GM12878 (cell line): ENCODE measurements around the gene UNC119B. TPM values are rescaled to one million over a fixed set of nuclear protein-coding genes. Genes with fewer than 3 reads are reported as not detected.

Source experiments
- ATAC-seq: fragments of 200-7000 bp; cut with Tn5 transposase; 3 replicates; pipeline ENCODE4 v1.9.1; 2020; ENCODE audit warnings: mild to moderate bottlenecking, moderate library complexity
- BruUV-seq: library from RNA; stranded (reverse); fragments of 400-500 nt; replicated peaks from 2 replicates; lab custom pipeline; 2021; lab: Mats Ljungman, UMichigan
- CTCF ChIA-PET: fragments of 300-600 bp; sonication (Branson Sonifier 250); formaldehyde crosslinking; extraction: SDS; loops from one replicate; lab custom pipeline; 2021; ENCODE audit warnings: inconsistent platforms; lab: Yijun Ruan, JAX
- POLR2A ChIA-PET: fragments of 350-600 bp; formaldehyde crosslinking; extraction: SDS; loops from one replicate; lab custom pipeline; 2021; ENCODE audit warnings: inconsistent platforms; lab: Charles Lee
- RAD21 ChIA-PET: fragments of 300-600 bp; sonication (Branson Sonifier 250); formaldehyde crosslinking; loops from one replicate; lab custom pipeline; 2023; ENCODE audit warnings: antibody characterized with exemption; ENCODE audit not compliant: unreplicated experiment; lab: Charles Lee
- SMC1A ChIA-PET: fragments of 300-600 bp; sonication (Branson Sonifier 250); formaldehyde crosslinking; loops from one replicate; lab custom pipeline; 2023; ENCODE audit not compliant: unreplicated experiment, uncharacterized antibody; lab: Charles Lee
- DNase-seq: peaks from one replicate; pipeline ENCODE4 v3.0.0-alpha.2; 2011; ENCODE audit warnings: low read depth, low spot score
- FAIRE-seq: peaks from 3 replicates; lab custom pipeline; 2011; peaks lifted over from hg19 to GRCh38; lab: Jason Lieb, UNC
- H2AFZ ChIP-seq: 2 replicates; pipeline ENCODE4 v1.6.0; 2011; ENCODE audit warnings: low read depth, low read length, control low read depth; ENCODE audit not compliant: control insufficient read depth
- H3K27ac ChIP-seq: 2 replicates; pipeline ENCODE4 v1.5.1; 2011; ENCODE audit warnings: control low read depth; ENCODE audit not compliant: control insufficient read depth, insufficient read depth
- H3K27me3 ChIP-seq, 2 experiments: replicated peaks in 1 of 2; 2 replicates each; pipeline versions ENCODE4 v1.6.0 to v1.6.1; 2011; ENCODE audit warnings: low read length in 1 of 2; ENCODE audit not compliant: control insufficient read depth in 2 of 2, insufficient read depth in 2 of 2
- H3K36me3 ChIP-seq, 2 experiments: 2 replicates each; pipeline ENCODE4 v1.5.1; 2011; ENCODE audit warnings: low read length in 1 of 2; ENCODE audit not compliant: control insufficient read depth in 2 of 2, insufficient read depth in 2 of 2
- H3K4me1 ChIP-seq: 2 replicates; pipeline ENCODE4 v1.6.1; 2011; ENCODE audit warnings: mild to moderate bottlenecking, low read length, moderate library complexity, mixed read lengths; ENCODE audit not compliant: control insufficient read depth, insufficient read depth
- H3K4me2 ChIP-seq: 2 replicates; pipeline ENCODE4 v1.6.0; 2011; ENCODE audit warnings: control low read depth; ENCODE audit not compliant: control insufficient read depth, insufficient read depth
- H3K4me3 ChIP-seq: fragments of 200-600 bp; sonication (generic); 2 replicates; pipeline ENCODE4 v1.5.1; 2016
- H3K79me2 ChIP-seq: 2 replicates; pipeline ENCODE4 v1.6.0; 2011; ENCODE audit warnings: low read length; ENCODE audit not compliant: control insufficient read depth, insufficient read depth
- H3K9ac ChIP-seq: 2 replicates; pipeline ENCODE4 v1.8.0; 2011; ENCODE audit warnings: low read length, control low read depth, mixed read lengths; ENCODE audit not compliant: control insufficient read depth, insufficient read depth
- H3K9me3 ChIP-seq: replicated peaks from 3 replicates; pipeline ENCODE4 v1.5.1; 2011; ENCODE audit warnings: mild to moderate bottlenecking, low read length; ENCODE audit not compliant: control insufficient read depth, insufficient read depth
- H4K20me1 ChIP-seq: 2 replicates; pipeline ENCODE4 v1.6.0; 2011; ENCODE audit not compliant: control insufficient read depth, insufficient read depth
- BACH1 ChIP-seq: fragments of 450-650 bp; IDR thresholded peaks from 2 replicates; pipeline ENCODE4 v1.6.1; 2017; ENCODE audit warnings: mild to moderate bottlenecking, borderline replicate concordance
- EED ChIP-seq: sonication (generic); IDR thresholded peaks from 2 replicates; pipeline ENCODE4 v1.6.1; 2016; ENCODE audit warnings: antibody characterized with exemption, low read depth
- IKZF2 ChIP-seq, 2 experiments: fragments of 450-650 bp; IDR thresholded peaks; 2 replicates each; pipeline ENCODE4 v1.6.1; 2017; ENCODE audit warnings: mild to moderate bottlenecking in 2 of 2, moderate library complexity in 2 of 2
- NKRF ChIP-seq: fragments of 450-650 bp; conservative IDR thresholded peaks from 2 replicates; pipeline ENCODE4 v1.6.1; 2017; ENCODE audit warnings: mild to moderate bottlenecking, moderate library complexity
- RELB ChIP-seq: fragments of 450-650 bp; IDR thresholded peaks from 2 replicates; pipeline ENCODE4 v1.6.1; 2017; ENCODE audit warnings: low read depth, mild to moderate bottlenecking, moderate library complexity
- RUNX3 ChIP-seq: IDR thresholded peaks from 2 replicates; pipeline ENCODE4 v1.6.1; 2012; ENCODE audit warnings: low read length, inconsistent platforms
- WRNIP1 ChIP-seq: IDR thresholded peaks from 2 replicates; pipeline ENCODE4 v1.6.1; 2011; ENCODE audit warnings: low read depth, low read length, improper control_type of control experiment, borderline replicate concordance
- ZNF217 ChIP-seq: fragments of 450-650 bp; IDR thresholded peaks from 2 replicates; pipeline ENCODE4 v1.6.1; 2017; ENCODE audit warnings: antibody characterized with exemption, mild to moderate bottlenecking
- WGBS: methylation state at CpG from one replicate; pipeline ENCODE4 v1.1.6; 2016; ENCODE audit warnings: low lambda C conversion rate; ENCODE audit not compliant: insufficient replicate concordance, insufficient coverage; ENCODE audit errors: missing lambda C conversion rate; 5-methylcytosine and 5-hydroxymethylcytosine counted together
- in situ Hi-C: fragments of 300-500 bp; cut with MboI; formaldehyde crosslinking; loops from 9 replicates; pipeline ENCODE4 v1.14.3; 2018; ENCODE audit warnings: mixed read lengths
- intact Hi-C: fragments of 100-400 bp; cut with micrococcal nuclease; formaldehyde crosslinking; loops from one replicate; pipeline ENCODE4 v1.14.2; 2022; ENCODE audit not compliant: unreplicated experiment
- polyA plus RNA-seq, 11 experiments: library from polyadenylated mRNA; depleted of rRNA in 4 of 11; unstranded in 6 of 11; stranded (reverse) in 5 of 11; fragments of >200 nt; fragmentation: Nextera tagmentation in 4 of 11; fragmentation: Illumina TruSeq in 1 of 11; extraction: Ambion mirVana in 4 of 11; extraction: Trizol in 1 of 11; gene quantifications; 1 replicate in 1 of 11; 2 replicates in 10 of 11; pipeline versions ENCODE4 v1.2.1 to v1.2.3, GENCODE V29; 2011 to 2016; ENCODE audit warnings: inconsistent platforms in 2 of 11, missing spikeins in 2 of 11, low read depth in 1 of 11
- total RNA-seq, 4 experiments: library from RNA; depleted of rRNA in 3 of 4; stranded (reverse); fragments of >200 nt in 3 of 4; fragmentation: Illumina TruSeq in 1 of 4; extraction: Trizol in 1 of 4; gene quantifications; 2 replicates each; pipeline versions ENCODE4 v1.2.1 to v1.2.3, GENCODE V29; 2013 to 2021
- TF ChIP-seq, protein P1 (sequence below): IDR thresholded peaks from 2 replicates; pipeline ENCODE4 v1.6.1; 2012; ENCODE audit warnings: low read depth, low read length, improper control_type of control experiment
- TF ChIP-seq, protein P2 (sequence below): IDR thresholded peaks from 2 replicates; pipeline ENCODE4 v1.6.1; 2011; ENCODE audit warnings: mild to moderate bottlenecking, low read depth, low read length, moderate library complexity; ENCODE audit not compliant: insufficient replicate concordance

Gene UNC119B
- total and polyA plus RNA-seq, 10 of the 15 experiments (the other 5 are each of a cell fraction or from before 2014, with no cell fraction given), result 4.3 to 31.5 (median 10.5) TPM

DNA sequence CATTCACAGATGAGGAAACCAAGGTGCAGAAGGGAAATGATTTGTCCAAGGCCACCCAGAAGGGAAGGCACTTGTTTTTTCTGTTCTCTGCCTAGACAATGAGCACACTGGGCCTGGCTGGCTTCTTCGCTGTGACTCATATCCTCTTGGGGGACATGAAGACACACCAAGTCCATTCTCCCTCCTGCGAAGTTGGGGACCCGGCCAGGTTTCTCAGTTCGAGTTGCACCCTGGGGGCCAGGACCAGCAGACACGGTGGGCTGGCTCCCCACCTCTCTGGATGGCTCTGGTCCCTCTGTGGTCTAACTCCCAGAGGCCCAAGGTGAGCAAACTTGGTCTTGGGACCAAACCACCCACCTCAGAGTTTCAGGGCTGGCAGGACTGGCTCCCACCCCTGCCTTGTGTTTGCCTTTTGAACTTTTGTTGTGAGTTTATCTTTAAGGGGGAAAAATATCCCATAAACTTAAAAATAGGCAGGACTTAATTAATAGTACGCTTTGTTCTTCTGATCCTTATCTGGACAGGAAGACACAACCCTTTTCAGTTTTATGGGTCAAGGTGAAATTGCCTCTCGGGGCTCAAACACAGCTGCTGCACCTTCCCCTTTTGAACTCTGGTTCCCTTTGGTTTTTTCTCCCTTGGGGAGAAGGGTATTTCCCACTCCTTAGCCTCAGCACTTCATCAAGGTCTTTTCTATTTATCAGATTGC lies 32.3 kb upstream of the UNC119B start (continued):
- TF ChIP-seq, protein P1, sequence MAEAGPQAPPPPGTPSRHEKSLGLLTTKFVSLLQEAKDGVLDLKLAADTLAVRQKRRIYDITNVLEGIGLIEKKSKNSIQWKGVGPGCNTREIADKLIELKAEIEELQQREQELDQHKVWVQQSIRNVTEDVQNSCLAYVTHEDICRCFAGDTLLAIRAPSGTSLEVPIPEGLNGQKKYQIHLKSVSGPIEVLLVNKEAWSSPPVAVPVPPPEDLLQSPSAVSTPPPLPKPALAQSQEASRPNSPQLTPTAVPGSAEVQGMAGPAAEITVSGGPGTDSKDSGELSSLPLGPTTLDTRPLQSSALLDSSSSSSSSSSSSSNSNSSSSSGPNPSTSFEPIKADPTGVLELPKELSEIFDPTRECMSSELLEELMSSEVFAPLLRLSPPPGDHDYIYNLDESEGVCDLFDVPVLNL, result no peak

DNA sequence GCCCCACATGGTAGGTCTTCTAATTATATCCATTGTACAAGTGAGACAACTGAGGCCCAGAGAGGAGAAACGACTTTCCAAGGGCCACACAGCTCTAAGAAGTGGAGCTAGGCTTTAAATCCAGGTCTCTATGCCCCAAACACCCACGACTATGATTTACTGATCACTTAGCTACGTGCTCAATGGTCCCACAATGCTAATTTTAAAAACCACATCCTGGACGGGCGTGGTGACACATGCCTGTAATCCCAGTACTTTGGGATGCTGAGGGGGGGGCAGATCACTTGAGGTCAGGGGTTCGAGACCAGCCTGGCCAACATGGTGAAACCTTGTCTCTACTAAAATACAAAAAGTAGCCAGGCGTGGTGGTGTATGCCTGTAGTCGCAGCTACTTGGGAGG lies 31.7 kb upstream of the UNC119B start:
- no peak for DNase-seq
- BruUV-seq, result no TSS peak
- POLR2A ChIA-PET, result interaction anchor here (0.7 to 5.4 kb wide), 8 partner anchors 8 to 212 kb away, joined by 3 to 46 read pairs (median 10); partner anchors contain the start of gene MLEC

More for the DNA sequence above, 31.7 kb upstream of the UNC119B start:
- Histone ChIP-seq H3K4me3 (no peak overlapping the region), H3K9ac (0 out of 2 replicates have a peak overlapping the region, but pooled peaks have one; percentile 65), H3K27ac (peak overlapping the region; percentile 86), H3K27me3 (no peaks in the 10 kb centered on the region), H3K9me3 (no peaks in the 10 kb centered on the region), H3K4me2 (peak overlapping the region; percentile 32), H2AFZ (peak overlapping the region; percentile 43; the same call in 1 of the 2 replicates), H3K4me1 (peaks cover 50% of the 10 kb centered on the region), H3K36me3 (no peaks in the 10 kb centered on the region), H4K20me1 (no peaks in the 10 kb centered on the region), H3K79me2 (peaks cover 1% of the 10 kb centered on the region; the same call in 1 of the 2 replicates)
- FAIRE-seq, result no peak
- CTCF ChIA-PET, result interaction anchor here (0.6 to 24.8 kb wide), 10 partner anchors 9 to 292 kb away, joined by 3 to 454 read pairs (median 4); partner anchors contain the start of genes CABP1 and MLEC
- in situ Hi-C loops, result no loop called here
- 32% methylated on average over 8 of the region's 8 CpGs for WGBS
- TF ChIP-seq RUNX3, result peak; percentile 54
- TF ChIP-seq, protein P2, sequence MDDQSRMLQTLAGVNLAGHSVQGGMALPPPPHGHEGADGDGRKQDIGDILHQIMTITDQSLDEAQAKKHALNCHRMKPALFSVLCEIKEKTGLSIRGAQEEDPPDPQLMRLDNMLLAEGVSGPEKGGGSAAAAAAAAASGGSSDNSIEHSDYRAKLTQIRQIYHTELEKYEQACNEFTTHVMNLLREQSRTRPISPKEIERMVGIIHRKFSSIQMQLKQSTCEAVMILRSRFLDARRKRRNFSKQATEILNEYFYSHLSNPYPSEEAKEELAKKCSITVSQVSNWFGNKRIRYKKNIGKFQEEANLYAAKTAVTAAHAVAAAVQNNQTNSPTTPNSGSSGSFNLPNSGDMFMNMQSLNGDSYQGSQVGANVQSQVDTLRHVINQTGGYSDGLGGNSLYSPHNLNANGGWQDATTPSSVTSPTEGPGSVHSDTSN, result no peak
- 0 out of 2 replicates have a peak, but pooled peaks have one; percentile 81 for TF ChIP-seq ZNF217
- 0 out of 2 replicates have a peak, but pooled peaks have one; percentile 50 for TF ChIP-seq WRNIP1
- peak; percentile 47; the same call in 1 of the 2 replicates for TF ChIP-seq RELB
- 0 out of 2 replicates have a peak, but pooled peaks have one; percentile 34 for TF ChIP-seq NKRF
- peak; percentile 57 to 75; a peak in 3 of 4 replicates for TF ChIP-seq IKZF2 (IDR thresholded peaks at IDR 0.05)
- TF ChIP-seq EED, result peak; percentile 6; the same call in 1 of the 2 replicates
- no peak for TF ChIP-seq BACH1
- SMC1A ChIA-PET, result interaction anchor here (0.7 to 18.2 kb wide), 9 partner anchors 10 to 97 kb away, joined by 3 to 149 read pairs (median 5); partner anchors contain the start of genes MLEC and POP5
- peak; percentile 37 for ATAC-seq
- intact Hi-C loops, result loop anchor here (1.0 kb wide), 1 partner anchor 8 kb away; no protein-coding TSS in a partner anchor
- RAD21 ChIA-PET, result interaction anchor here (1.4 to 7.1 kb wide), 7 partner anchors 9 to 175 kb away, joined by 4 to 77 read pairs (median 12); partner anchors contain the start of gene MLEC
